Measurements from ENCODE around the gene SAP30BP.

SAP30BP gene

DNA sequence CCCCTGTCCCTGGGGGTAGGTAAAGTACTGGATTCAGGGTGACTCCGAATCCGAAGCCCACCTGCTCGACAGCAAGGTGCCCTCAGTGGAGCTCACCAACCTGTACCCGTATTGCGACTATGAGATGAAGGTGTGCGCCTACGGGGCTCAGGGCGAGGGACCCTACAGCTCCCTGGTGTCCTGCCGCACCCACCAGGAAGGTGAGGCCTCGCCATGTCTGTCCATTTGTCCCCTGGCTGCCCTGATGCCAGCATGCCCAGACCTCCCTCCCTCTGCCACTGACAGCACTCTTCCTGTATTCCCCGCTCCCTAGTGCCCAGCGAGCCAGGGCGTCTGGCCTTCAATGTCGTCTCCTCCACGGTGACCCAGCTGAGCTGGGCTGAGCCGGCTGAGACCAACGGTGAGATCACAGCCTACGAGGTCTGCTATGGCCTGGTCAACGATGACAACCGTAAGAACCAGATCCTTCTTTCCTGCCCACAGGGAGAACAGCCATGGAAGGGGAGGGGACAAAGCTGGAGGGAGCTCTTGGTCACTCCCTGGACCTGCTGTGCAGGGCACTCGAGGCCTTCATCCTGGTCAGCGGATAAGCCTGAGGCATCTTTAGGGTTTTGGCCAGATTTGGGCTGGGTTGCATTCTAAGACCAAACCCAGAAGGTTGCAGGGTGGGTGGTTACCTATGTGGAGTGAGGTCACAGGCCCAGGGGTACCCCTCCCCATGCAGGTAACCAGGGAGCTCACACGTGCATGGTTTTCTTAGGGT lies 83.7 kb downstream of the SAP30BP start:
- H3K4me3 ChIP-seq: no peak overlapping the region
- DNase-seq: no peak
- TF ChIP-seq, protein P1, sequence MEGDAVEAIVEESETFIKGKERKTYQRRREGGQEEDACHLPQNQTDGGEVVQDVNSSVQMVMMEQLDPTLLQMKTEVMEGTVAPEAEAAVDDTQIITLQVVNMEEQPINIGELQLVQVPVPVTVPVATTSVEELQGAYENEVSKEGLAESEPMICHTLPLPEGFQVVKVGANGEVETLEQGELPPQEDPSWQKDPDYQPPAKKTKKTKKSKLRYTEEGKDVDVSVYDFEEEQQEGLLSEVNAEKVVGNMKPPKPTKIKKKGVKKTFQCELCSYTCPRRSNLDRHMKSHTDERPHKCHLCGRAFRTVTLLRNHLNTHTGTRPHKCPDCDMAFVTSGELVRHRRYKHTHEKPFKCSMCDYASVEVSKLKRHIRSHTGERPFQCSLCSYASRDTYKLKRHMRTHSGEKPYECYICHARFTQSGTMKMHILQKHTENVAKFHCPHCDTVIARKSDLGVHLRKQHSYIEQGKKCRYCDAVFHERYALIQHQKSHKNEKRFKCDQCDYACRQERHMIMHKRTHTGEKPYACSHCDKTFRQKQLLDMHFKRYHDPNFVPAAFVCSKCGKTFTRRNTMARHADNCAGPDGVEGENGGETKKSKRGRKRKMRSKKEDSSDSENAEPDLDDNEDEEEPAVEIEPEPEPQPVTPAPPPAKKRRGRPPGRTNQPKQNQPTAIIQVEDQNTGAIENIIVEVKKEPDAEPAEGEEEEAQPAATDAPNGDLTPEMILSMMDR (IDR thresholded peaks at IDR 0.05): no peak
- no peak overlapping the region for H3K27ac ChIP-seq
- intact Hi-C loops (cut with DNase I; ENCODE audit: low total_unique reads): loop anchor here (5.0 kb wide), 1 partner anchor 79 kb away; no protein-coding TSS in a partner anchor
- H3K9me3 ChIP-seq: no peaks in the 10 kb centered on the region
- H3K4me1 ChIP-seq: peaks cover 0 to 31% (median 22%) of the 10 kb centered on the region in 4 donors
- peaks cover 0 to 71% (median 0%) of the 10 kb centered on the region in 3 donors for H3K36me3 ChIP-seq
- no peaks in the 10 kb centered on the region for H3K27me3 ChIP-seq

- TF ChIP-seq, protein P1 (IDR thresholded peaks at IDR 0.05): no peak
- H3K4me1 ChIP-seq: peaks cover 0 to 31% (median 22%) of the 10 kb centered on the region in 4 donors
- H3K4me3 ChIP-seq: no peak overlapping the region
- no peaks in the 10 kb centered on the region for H3K27me3 ChIP-seq
- H3K36me3 ChIP-seq: peaks cover 0 to 73% (median 0%) of the 10 kb centered on the region in 3 donors
- DNase-seq: no peak
- intact Hi-C loops (cut with DNase I; ENCODE audit: low total_unique reads): loop anchor here (5.0 kb wide), 1 partner anchor 80 kb away; no protein-coding TSS in a partner anchor
- no peaks in the 10 kb centered on the region for H3K9me3 ChIP-seq
- no peak overlapping the region for H3K27ac ChIP-seq
Measured at GRCh38 chr17:75751676-75752404, 84.7 kb downstream of the SAP30BP start.

- Histone ChIP-seq H3K9me3 (no peaks in the 10 kb centered on the region), H3K36me3 (peaks cover 0 to 78% (median under 1%) of the 10 kb centered on the region in 3 donors), H3K27ac (no peak overlapping the region), H3K27me3 (no peaks in the 10 kb centered on the region), H3K4me3 (no peak overlapping the region), H3K4me1 (peaks cover 0 to 31% (median 22%) of the 10 kb centered on the region in 4 donors)
- intact Hi-C loops (cut with DNase I; ENCODE audit: low total_unique reads): loop anchor here (5.0 kb wide), 1 partner anchor 80 kb away; no protein-coding TSS in a partner anchor
- no peak for DNase-seq
- TF ChIP-seq, protein P1 (IDR thresholded peaks at IDR 0.05): no peak
Measured at GRCh38 chr17:75752405-75752709, 85.2 kb downstream of the SAP30BP start.

- intact Hi-C loops (cut with DNase I; ENCODE audit: low total_unique reads): loop anchor here (5.0 kb wide), 1 partner anchor 81 kb away; no protein-coding TSS in a partner anchor
- Histone ChIP-seq H3K27me3 (no peaks in the 10 kb centered on the region), H3K4me3 (peak overlapping the region; percentile 46 to 47), H3K9me3 (no peaks in the 10 kb centered on the region), H3K4me1 (peaks cover 0 to 28% (median 19%) of the 10 kb centered on the region in 4 donors), H3K27ac (peak overlapping the region in 1 of 2 donors; percentile 47), H3K36me3 (peaks cover 0 to 84% (median 6%) of the 10 kb centered on the region in 3 donors)
- TF ChIP-seq, protein P1 (IDR thresholded peaks at IDR 0.05): no peak
- DNase-seq: no peak
Measured at GRCh38 chr17:75752802-75753513, 85.8 kb downstream of the SAP30BP start.

Data from tibial artery (tissue), 4 donors.